PFSK-1 (cell line): ENCODE data around the gene TRIM61.

ENCODE experiments used
- POLR2AphosphoS5 ChIP-seq: IDR thresholded peaks from 2 replicates; pipeline ENCODE4 v1.6.1; 2012; ENCODE audit warnings: low read depth, mild to moderate bottlenecking, control low read depth, low read length, moderate library complexity
- SIN3A ChIP-seq: IDR thresholded peaks from 2 replicates; pipeline ENCODE4 v1.6.1; 2012; ENCODE audit warnings: mild to moderate bottlenecking, low read length, moderate library complexity, borderline replicate concordance; ENCODE audit not compliant: insufficient read depth

DNA sequence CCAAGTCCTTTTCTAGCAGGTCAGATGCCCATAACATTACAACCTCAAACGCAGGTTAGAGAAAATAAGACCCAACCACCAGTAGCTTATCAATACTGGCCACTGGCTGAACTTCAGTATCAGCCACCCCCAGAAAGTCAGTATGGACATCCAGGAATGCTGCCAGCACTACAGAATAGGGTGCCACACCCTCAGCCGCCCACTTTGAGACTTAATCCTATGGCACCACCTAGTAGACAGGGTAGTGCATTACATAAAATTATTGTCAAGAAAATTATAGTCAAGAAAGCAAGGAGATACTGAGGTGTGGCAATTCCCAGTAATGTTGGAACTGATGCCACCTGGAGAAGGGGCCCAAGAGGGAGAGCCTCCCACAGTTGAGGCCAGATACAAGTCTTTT is 19.9 kb upstream of the TRIM61 start:
- TF ChIP-seq POLR2AphosphoS5 (no peak), SIN3A (no peak)
